Uterus (tissue), 4 donors: Measurements from ENCODE around the gene COL23A1. TPM values are rescaled to one million over a fixed set of nuclear protein-coding genes. Genes with fewer than 3 reads are reported as not detected.

Experiments
- DNase-seq, 2 donors: peaks; one replicate each; pipeline ENCODE4 v3.0.0-alpha.2; 2019 to 2020
- H3K27ac ChIP-seq, 2 donors: fragments of 200-600 bp; sonication (generic); 1 replicate in 1 of 2; 2 replicates in 1 of 2; pipeline ENCODE4 v1.5.1; 2016 to 2018
- H3K27me3 ChIP-seq, 2 donors: fragments of 200-600 bp; sonication (generic); one replicate each; pipeline ENCODE4 v1.5.1; 2018 to 2019; ENCODE audit warnings: control low read depth in 1 of 2
- H3K36me3 ChIP-seq, 2 donors: fragments of 200-600 bp; sonication (generic); one replicate each; pipeline ENCODE4 v1.5.1; 2019; ENCODE audit warnings: control low read depth in 1 of 2
- H3K4me1 ChIP-seq, 2 donors: fragments of 200-600 bp; sonication (generic); one replicate each; pipeline ENCODE4 v1.5.1; 2018 to 2019; ENCODE audit warnings: control low read depth in 1 of 2
- H3K4me3 ChIP-seq, 2 donors: fragments of 200-600 bp; sonication (generic); 1 replicate in 1 of 2; 2 replicates in 1 of 2; pipeline ENCODE4 v1.5.1; 2018 to 2019; ENCODE audit warnings: mild to moderate bottlenecking in 1 of 2
- H3K9me3 ChIP-seq, 2 donors: fragments of 200-600 bp; sonication (generic); one replicate each; pipeline ENCODE4 v1.5.1; 2019; ENCODE audit warnings: control low read depth in 1 of 2
- CTCF ChIP-seq, 4 experiments: fragments of 200-600 bp in 2 of 4; fragments of 450-650 bp in 2 of 4; sonication (generic) in 2 of 4; IDR thresholded peaks; one replicate each; pipeline ENCODE4 v1.5.1; 2016 to 2019; ENCODE audit warnings: antibody characterized with exemption in 4 of 4, mild to moderate bottlenecking in 2 of 4, moderate library complexity in 1 of 4
- POLR2A ChIP-seq, 2 donors: fragments of 450-650 bp; IDR thresholded peaks; one replicate each; pipeline ENCODE4 v1.6.1; 2016; ENCODE audit warnings: antibody characterized with exemption in 2 of 2, mild to moderate bottlenecking in 1 of 2, moderate library complexity in 1 of 2
- intact Hi-C: fragments of 100-400 bp; cut with DNase I; formaldehyde crosslinking; loops from one replicate; pipeline ENCODE4 v1.15.1; 2023; ENCODE audit warnings: low total_unique reads
- total RNA-seq, 4 donors: library from RNA; depleted of rRNA in 3 of 4; stranded (reverse); fragments of >200 nt in 3 of 4; gene quantifications; one replicate each; pipeline versions ENCODE4 v1.1.0 to v1.2.4, GENCODE V29; 2014 to 2023
- donor health status: DM: yes; HTN: yes; CAD: no.

COL23A1 gene
- total RNA-seq, 4 donors from 2014 or later = 0.85 to 7.6 (median 2.0) TPM; not detected in 1

- Histone ChIP-seq H3K36me3 (no peaks in the 10 kb centered on the region), H3K4me3 (no peak overlapping the region), H3K27ac (no peak overlapping the region), H3K27me3 (no peaks in the 10 kb centered on the region), H3K9me3 (no peaks in the 10 kb centered on the region), H3K4me1 (peaks cover 0 to 9% of the 10 kb centered on the region in 2 donors)
- DNase-seq = no peak
- intact Hi-C loops = no loop called here
- TF ChIP-seq CTCF (IDR thresholded peaks at IDR 0.05) (no peak), POLR2A (IDR thresholded peaks at IDR 0.05) (no peak)
Observed at GRCh38 chr5:178327931-178328711, 262.1 kb downstream of the COL23A1 start.

GRCh38 chr5:178327446-178327845 lies 262.7 kb downstream of the COL23A1 start:
- no peaks in the 10 kb centered on the region for H3K27me3 ChIP-seq
- no peak overlapping the region for H3K27ac ChIP-seq
- TF ChIP-seq POLR2A (IDR thresholded peaks at IDR 0.05) = no peak
- TF ChIP-seq CTCF (IDR thresholded peaks at IDR 0.05) = no peak
- H3K36me3 ChIP-seq = no peaks in the 10 kb centered on the region
- peaks cover 0 to 9% of the 10 kb centered on the region in 2 donors for H3K4me1 ChIP-seq
- DNase-seq = no peak
- intact Hi-C loops = no loop called here
- H3K4me3 ChIP-seq = no peak overlapping the region
- no peaks in the 10 kb centered on the region for H3K9me3 ChIP-seq

- H3K27ac ChIP-seq = no peak overlapping the region
- intact Hi-C loops = no loop called here
Observed at GRCh38 chr5:178326374-178326715, 263.8 kb downstream of the COL23A1 start.

GRCh38 chr5:178325679-178326373 lies 264.4 kb downstream of the COL23A1 start:
- TF ChIP-seq POLR2A (IDR thresholded peaks at IDR 0.05) (no peak), CTCF (IDR thresholded peaks at IDR 0.05) (no peak)
- Histone ChIP-seq H3K9me3 (no peaks in the 10 kb centered on the region), H3K4me1 (no peaks in the 10 kb centered on the region), H3K4me3 (no peak overlapping the region), H3K36me3 (no peaks in the 10 kb centered on the region), H3K27ac (peak overlapping the region in 1 of 2 donors; percentile 57), H3K27me3 (no peaks in the 10 kb centered on the region)
- DNase-seq = peak in 1 of 2 donors; percentile 30
- intact Hi-C loops = no loop called here

More at GRCh38 chr5:178326374-178326715, 263.8 kb downstream of the COL23A1 start:
- H3K9me3 ChIP-seq = no peaks in the 10 kb centered on the region
- no peaks in the 10 kb centered on the region for H3K36me3 ChIP-seq
- TF ChIP-seq POLR2A (IDR thresholded peaks at IDR 0.05) (no peak), CTCF (IDR thresholded peaks at IDR 0.05) (no peak)
- H3K4me3 ChIP-seq = no peak overlapping the region
- no peak for DNase-seq
- peaks cover 0 to 2% of the 10 kb centered on the region in 2 donors for H3K4me1 ChIP-seq
- H3K27me3 ChIP-seq = no peaks in the 10 kb centered on the region

GRCh38 chr5:178325311-178325678 lies 264.9 kb downstream of the COL23A1 start:
- intact Hi-C loops = no loop called here
- no peak for TF ChIP-seq CTCF (IDR thresholded peaks at IDR 0.05)
- TF ChIP-seq POLR2A (IDR thresholded peaks at IDR 0.05) = no peak
- Histone ChIP-seq H3K4me1 (no peaks in the 10 kb centered on the region), H3K9me3 (no peaks in the 10 kb centered on the region), H3K4me3 (no peak overlapping the region), H3K36me3 (no peaks in the 10 kb centered on the region), H3K27me3 (no peaks in the 10 kb centered on the region), H3K27ac (no peak overlapping the region)
- no peak for DNase-seq
